OCI-LY7 (cell line): ENCODE results near the gene RREB1.

Experiments
- EZH2phosphoT487 ChIP-seq: fragments of 200-600 bp; sonication (generic); IDR thresholded peaks from 2 replicates; pipeline ENCODE4 v1.6.1; 2018; ENCODE audit warnings: low read depth, borderline replicate concordance, mild to moderate bottlenecking, mixed run types, antibody characterized with exemption, low read length, moderate library complexity, mixed read lengths
- TF ChIP-seq, protein P1 (sequence below): fragments of 200-600 bp; sonication (generic); conservative IDR thresholded peaks from 2 replicates; pipeline ENCODE4 v1.5.1; 2014; ENCODE audit warnings: mild to moderate bottlenecking, antibody characterized with exemption, low read length, moderate library complexity, mixed read lengths

DNA sequence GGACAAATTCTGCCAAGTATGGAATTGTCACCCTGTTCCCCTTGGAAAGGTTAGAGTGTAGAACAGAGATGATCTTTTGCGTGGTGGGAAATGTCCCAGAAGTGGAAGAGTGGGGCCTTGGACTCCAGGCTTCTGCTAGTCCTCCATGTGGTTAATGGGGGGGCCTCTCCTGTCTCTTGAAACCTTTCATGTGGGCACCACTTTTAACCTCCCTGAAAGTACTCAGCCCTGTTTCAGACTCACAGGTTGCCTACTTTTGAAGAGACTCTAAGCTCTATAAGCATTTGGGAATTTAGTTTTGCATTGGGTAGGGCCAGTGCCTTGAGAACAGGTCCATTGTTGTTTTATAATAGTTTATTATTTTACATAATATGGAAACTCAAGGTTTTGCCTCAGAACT is 17.5 kb downstream of the RREB1 start:
- no peak for TF ChIP-seq EZH2phosphoT487
- TF ChIP-seq, protein P1, sequence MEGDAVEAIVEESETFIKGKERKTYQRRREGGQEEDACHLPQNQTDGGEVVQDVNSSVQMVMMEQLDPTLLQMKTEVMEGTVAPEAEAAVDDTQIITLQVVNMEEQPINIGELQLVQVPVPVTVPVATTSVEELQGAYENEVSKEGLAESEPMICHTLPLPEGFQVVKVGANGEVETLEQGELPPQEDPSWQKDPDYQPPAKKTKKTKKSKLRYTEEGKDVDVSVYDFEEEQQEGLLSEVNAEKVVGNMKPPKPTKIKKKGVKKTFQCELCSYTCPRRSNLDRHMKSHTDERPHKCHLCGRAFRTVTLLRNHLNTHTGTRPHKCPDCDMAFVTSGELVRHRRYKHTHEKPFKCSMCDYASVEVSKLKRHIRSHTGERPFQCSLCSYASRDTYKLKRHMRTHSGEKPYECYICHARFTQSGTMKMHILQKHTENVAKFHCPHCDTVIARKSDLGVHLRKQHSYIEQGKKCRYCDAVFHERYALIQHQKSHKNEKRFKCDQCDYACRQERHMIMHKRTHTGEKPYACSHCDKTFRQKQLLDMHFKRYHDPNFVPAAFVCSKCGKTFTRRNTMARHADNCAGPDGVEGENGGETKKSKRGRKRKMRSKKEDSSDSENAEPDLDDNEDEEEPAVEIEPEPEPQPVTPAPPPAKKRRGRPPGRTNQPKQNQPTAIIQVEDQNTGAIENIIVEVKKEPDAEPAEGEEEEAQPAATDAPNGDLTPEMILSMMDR, result no peak
